ENCODE data around the gene UBQLNL.

Gene UBQLNL

DNA sequence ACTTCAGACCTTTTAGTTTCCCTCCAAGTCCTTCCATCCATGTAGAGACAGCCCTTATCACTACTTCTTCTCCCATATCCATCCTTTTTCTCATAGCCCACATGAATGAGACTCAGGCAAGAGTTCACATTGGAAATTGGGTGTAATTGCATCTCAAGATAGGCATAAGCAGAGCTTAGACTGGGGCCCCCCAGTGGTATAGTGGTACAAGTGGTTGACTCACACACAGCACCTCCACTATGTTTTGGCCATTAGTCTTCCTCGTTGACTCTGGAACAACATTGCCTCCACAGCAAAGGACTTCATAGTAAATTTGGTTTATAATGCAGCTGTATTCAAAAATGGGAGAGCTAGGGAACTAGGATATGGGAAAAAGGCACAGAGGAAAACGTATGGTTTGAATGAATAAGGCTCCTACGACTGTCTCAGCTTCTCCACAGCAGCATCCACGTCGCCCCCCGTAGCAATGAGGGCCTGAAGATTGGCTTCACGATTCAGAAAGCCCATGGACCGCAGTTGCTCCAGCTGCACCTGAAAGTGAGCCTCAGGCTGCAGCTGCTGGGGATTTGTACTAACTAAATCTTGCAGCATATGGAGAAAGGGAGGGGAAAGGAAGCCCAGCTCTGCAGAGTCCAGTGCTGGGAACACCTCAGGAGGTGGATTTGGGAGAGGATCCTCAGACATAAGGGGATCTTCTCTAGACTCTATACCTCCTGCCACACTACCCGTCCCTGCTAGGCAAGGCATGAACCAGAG is 9.1 kb downstream of the UBQLNL start:
- DNase-seq: no peak

DNA sequence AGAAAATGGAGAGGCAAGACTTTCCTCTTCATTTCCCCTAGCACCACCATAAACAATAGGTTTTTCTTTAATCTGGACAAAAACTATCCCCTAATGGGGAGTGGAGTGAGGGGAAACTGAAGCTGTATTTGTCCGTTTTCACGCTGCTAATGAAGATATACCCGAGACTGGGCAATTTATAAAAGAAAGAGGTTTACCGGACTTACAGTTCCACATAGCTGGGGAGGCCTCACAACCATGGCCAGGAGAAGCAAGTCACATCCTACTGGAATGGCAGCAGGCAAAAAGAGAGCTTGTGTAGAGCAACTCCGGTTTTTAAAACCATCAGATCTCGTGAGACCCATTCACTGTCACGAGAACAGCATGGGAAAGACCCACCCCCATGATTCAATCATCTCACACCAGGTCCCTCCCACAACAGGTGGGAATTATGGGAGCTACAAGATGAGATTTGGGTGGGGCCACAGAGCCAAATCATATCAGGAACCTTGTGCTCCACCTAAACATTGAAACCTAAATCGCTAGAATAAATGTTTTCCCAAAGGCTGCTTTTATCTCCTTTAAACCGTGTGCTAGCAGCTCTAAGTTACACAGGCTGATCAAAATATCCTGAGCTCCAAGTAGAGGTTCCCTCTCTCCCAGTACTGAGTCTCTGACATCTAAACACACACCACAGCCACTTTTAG is 11.0 kb downstream of the UBQLNL start:
- no peak for DNase-seq

DNA sequence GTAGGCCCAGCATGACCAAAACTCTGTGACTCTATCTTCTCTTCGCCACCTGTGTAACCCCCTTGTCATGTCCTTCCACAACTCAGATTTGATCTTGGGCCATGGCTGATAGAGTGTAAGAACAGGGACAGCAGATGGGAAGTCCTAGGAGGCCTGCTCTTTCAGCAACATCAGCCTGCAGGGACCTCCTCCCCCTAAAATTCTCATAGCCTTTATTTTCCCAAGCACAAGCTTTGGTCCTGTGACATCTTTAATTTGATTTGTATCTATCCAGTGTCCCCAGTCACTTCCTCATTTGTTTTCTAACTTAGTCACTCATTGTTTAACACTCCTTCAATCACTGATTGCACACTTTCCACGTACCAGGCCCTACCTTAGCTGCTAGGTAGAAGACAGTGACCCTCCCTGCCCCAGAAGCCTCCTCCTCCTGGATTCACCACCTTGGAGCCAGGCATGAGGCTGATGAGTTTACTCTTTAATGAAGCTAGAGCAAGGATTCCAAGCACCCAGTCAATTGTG is 12.0 kb downstream of the UBQLNL start:
- no peak for DNase-seq

DNA sequence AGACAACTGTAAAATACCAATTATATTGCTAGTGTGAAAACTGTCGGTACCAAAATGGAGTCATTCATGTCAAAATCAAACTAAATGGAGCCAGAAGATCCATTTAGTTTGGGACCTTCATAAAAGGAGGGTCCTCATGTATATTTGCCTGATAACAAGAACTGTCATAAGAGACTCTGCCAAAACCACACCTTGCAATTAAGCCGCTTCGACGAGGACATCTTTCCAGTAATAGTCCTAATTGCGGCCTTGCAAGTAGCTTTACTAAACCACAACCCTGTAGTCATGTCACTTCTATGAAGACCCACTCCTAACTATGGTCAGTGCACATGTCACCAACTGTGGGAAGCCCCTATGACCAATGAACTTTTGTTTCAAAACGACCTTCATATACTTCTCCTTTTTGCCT is 16.1 kb downstream of the UBQLNL start:
- no peak for DNase-seq

DNA sequence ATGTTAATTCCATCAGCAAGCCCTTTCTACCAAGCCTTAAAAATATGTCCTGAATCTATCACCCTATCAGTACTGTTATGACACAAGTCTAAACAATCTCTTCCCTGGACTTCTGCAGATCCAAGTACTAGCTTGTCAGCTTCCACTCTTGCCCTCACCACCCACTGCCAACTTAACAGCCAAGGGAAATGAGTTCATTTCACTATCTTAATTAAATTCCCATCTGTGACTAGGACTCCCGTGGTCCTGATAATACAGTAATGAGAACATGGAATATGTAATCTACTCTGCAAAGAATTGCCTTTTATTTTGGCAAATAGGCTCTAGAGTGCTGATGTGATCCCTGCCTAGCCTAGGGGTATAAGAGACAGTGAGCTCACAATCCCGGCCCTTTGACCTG is 16.8 kb downstream of the UBQLNL start:
- DNase-seq: no peak

DNA sequence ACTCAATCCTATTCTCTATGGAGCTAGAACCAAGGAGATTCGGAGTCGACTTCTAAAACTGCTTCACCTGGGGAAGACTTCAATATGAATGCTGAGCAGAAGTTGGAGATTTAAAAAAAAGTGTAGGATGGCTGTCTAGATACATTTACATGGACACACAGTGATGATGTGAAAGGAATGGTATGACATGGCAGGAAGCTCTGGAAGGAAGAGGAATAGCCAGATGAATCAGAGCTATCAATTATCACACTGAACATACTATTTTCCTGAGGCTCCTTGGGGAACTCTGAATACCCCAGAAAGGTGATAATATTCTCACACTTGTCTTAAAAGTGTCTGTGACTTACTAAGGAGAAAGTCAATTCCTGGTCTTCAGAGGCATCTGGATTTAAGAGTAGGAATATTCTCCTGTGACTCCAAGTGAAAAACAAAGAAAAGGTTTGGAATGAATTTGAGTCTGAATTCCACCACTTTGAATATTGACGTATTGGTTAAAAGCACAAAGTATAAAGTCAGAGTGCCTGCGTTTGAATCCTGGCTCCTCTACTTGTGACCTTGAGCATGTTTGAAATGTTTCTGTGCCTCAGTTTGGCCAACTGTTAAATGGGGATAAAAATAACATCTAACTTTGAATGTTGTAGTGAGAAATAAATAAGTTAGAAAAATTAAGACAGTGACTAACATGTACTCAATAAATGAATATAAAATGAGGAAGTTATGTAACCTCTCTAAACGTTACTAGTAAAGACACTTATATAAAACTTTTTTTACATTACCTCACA is 26.7 kb downstream of the UBQLNL start:
- no peak for DNase-seq

DNA sequence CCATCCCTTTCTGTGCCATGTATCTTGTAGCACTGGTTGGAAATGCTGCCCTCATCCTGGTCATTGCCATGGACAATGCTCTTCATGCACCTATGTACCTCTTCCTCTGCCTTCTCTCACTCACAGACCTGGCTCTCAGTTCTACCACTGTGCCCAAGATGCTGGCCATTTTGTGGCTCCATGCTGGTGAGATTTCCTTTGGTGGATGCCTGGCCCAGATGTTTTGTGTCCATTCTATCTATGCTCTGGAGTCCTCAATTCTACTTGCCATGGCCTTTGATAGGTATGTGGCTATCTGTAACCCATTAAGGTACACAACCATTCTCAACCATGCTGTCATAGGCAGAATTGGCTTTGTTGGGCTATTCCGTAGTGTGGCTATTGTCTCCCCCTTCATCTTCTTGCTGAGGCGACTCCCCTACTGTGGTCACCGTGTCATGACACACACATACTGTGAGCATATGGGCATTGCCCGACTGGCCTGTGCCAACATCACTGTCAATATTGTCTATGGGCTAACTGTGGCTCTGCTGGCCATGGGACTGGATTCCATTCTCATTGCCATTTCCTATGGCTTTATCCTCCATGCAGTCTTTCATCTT is 27.6 kb downstream of the UBQLNL start:
- no peak for DNase-seq

DNA sequence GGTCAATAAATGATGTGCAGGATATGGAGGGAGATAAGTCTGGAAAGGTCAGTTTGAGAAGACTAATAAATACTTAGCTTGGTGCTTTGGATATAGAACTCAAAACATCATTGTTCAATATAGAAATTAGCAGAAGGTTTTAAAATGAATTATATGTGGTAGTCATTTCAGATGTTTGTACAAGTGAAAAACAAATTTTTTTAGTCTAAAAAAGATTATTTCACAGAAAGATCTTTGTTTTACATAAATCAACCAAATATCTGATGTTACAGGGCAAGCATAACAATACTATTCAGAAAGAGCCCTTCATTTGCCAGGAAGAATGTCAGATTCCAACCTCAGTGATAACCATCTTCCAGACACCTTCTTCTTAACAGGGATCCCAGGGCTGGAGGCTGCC is 28.1 kb downstream of the UBQLNL start, which contains the start of gene OR52D1:
Gene OR52D1, plus strand, starts transcription at position 301 of the 400 bp plus-strand sequence. Its CDS starts 22 bp downstream, at position 323.
- no peak for DNase-seq

DNA sequence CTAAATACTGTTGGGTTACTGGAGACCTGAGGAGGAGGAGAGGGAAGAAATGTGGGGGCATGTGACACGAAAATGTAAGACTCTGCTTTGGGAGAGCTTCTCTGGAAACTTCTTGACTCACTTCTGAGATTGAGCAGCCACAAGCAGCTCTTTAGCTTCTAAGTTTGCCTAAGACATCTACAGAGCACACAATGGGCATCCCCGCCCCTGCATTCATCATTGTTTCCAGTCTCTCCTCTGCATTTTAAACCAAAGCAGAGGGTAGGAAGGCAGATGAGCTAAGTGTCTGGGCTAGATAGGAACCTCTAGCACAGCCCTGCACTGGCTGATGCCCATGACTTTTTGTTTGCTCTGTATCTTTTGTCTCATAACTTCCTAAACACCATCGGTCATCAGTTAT is 30.1 kb downstream of the UBQLNL start:
- no peak for DNase-seq

DNA sequence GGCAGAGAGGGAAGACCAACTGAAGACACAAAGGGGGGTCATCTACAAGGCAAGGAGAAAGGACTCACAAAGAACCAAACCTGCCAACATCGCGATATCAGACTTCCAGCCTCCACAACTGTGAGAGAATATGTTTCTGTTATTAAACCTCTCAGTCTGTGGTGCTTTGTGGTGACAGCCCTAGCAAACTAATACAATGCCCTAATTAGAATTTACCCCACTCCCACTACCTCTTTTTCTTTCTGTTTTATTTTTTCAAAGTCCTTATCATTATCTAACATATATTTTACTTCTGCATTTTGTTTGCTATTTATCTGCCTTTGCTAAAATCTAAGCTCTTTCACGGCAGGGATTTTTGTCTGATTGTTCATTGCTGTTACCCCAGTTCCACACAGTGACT is 30.5 kb downstream of the UBQLNL start:
- no peak for DNase-seq

DNA sequence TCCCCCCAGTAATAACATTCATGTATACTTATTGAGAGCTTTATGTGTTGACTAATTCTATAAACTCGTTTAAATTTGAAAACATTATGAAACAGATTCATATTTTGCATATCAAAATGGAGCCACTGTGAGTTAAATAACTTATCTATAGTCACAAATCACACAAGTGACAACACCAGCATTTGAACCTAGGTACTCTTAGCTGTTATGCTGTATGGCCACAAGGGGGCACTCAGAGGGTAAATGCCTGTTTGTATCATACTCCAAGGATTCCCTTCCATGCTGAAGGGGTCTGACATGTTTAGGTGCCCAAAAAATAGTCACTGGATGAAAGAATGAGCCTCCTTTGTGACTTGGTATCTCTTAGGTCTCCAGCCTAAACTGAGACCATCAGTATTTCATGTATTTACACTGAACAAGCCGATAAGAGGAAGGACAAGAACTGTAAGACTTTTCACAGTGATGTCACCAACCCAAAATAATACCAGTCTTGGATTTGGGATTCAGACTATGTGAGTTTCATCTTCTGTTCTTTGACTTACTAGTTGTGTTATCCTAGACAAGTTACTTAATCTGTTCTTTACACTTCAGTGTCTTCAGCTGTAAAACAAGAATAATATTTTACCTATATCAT is 40.2 kb downstream of the UBQLNL start:
- no peak for DNase-seq

DNA sequence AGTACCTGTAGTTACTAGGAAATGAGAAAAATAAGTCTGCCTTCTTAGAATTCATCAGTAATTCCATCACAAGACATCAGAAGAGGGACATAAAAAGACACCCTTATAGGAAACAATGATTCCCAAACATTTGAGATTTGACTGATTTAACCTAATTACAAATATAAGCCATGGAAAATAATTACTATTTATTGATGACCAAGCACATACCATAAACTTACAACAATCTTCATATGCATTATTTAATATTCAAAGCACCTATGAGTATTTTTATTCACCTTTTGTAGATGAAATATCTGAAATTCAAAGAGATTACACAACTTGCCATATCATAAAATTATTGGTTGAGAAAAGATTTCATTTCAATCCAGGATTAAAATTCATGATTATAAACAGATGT is 42.6 kb downstream of the UBQLNL start:
- no peak for DNase-seq

DNA sequence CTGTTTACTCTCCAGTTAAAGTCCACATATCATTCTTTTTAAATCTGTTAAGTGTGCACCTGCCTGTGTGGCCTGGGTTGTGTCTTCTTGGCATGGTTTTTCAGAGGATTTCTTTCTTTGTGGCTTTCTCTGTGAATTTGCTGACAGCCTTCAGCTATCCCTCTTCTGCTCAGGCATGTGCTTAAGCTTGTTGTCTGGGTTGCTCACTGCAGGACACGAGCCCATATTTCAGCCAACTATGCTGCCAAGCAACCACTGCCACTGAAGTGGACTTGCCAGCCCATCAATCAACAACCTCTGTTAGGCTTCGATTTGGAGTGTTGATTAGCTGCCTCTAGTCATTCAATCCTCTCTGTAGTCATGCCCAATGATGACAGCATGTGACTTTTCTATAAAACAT is 49.0 kb downstream of the UBQLNL start:
- DNase-seq: no peak

Measured in NCI-H187 treated with DMSO at 0.1 percent for 48 hours (cell line).